Lower leg skin (tissue), 3 donors: Measurements from ENCODE around the gene ITPRID1.

Experiments
- POLR2A ChIP-seq, 2 donors: fragments of 450-650 bp; IDR thresholded peaks; one replicate each; pipeline ENCODE4 v1.6.1; 2016 to 2017; ENCODE audit warnings: antibody characterized with exemption in 2 of 2, mild to moderate bottlenecking in 1 of 2, moderate library complexity in 1 of 2
- TF ChIP-seq, protein P1 (sequence below), 3 donors: fragments of 450-650 bp; IDR thresholded peaks; one replicate each; pipeline ENCODE4 v1.5.1; 2016; ENCODE audit warnings: antibody characterized with exemption in 3 of 3, mild to moderate bottlenecking in 3 of 3, moderate library complexity in 2 of 3

DNA sequence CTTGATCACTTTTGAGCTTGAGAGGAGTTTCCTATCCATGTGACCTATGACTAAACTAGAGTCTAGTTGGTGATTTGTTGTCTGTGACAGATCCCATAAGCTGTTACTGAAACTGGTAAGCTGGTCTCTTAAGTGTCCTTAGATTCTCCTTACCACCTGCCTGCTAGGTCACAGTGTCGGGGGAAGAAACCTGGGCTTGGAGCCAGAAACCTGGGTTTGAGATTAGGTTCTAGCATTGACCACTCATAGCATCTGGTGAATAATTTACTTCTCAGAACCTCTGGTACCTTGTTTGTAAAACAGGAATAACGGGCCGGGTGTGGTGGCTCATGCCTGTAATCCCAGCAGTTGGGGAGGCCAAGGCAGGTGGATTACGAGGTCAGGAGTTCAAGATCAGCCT is 21.8 kb upstream of the ITPRID1 start:
- TF ChIP-seq, protein P1, sequence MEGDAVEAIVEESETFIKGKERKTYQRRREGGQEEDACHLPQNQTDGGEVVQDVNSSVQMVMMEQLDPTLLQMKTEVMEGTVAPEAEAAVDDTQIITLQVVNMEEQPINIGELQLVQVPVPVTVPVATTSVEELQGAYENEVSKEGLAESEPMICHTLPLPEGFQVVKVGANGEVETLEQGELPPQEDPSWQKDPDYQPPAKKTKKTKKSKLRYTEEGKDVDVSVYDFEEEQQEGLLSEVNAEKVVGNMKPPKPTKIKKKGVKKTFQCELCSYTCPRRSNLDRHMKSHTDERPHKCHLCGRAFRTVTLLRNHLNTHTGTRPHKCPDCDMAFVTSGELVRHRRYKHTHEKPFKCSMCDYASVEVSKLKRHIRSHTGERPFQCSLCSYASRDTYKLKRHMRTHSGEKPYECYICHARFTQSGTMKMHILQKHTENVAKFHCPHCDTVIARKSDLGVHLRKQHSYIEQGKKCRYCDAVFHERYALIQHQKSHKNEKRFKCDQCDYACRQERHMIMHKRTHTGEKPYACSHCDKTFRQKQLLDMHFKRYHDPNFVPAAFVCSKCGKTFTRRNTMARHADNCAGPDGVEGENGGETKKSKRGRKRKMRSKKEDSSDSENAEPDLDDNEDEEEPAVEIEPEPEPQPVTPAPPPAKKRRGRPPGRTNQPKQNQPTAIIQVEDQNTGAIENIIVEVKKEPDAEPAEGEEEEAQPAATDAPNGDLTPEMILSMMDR (IDR thresholded peaks at IDR 0.05), result no peak
- TF ChIP-seq POLR2A (IDR thresholded peaks at IDR 0.05), result no peak
